ENCODE measurements around the gene CCR2.
"Not testable (repeated sequence)": the region's sequence is repeated elsewhere in the genome, so short reads cannot be mapped to it uniquely, and the experiment has no call there.

Gene CCR2

GRCh38 chr3:46353647-46354410, at the start of gene CCR2:
CCR2 (plus strand) TSS chr3:46354111; CDS start chr3:46357528, 3,417 bp downstream.
- no peak for DNase-seq

- DNase-seq, result no peak
Observed at GRCh38 chr3:46304739-46305138, 49.2 kb upstream of the CCR2 start.

GRCh38 chr3:46312991-46313390, 40.9 kb upstream of the CCR2 start:
- DNase-seq, result no peak

- no peak for DNase-seq
Observed at GRCh38 chr3:46314517-46314916, 39.4 kb upstream of the CCR2 start.

GRCh38 chr3:46316206-46316605, 37.7 kb upstream of the CCR2 start:
- no peak for DNase-seq

GRCh38 chr3:46318207-46318927, 35.5 kb upstream of the CCR2 start:
- DNase-seq, result no peak

- DNase-seq, result no peak
Observed at GRCh38 chr3:46321461-46322104, 32.3 kb upstream of the CCR2 start.

GRCh38 chr3:46324036-46324435, 29.9 kb upstream of the CCR2 start:
- no peak for DNase-seq

- no peak for DNase-seq
Observed at GRCh38 chr3:46325645-46326300, 28.1 kb upstream of the CCR2 start.

- DNase-seq, result not testable (repeated sequence)
Observed at GRCh38 chr3:46330676-46331075, 23.2 kb upstream of the CCR2 start.

- no peak for DNase-seq
Observed at GRCh38 chr3:46334741-46335478, 19.0 kb upstream of the CCR2 start.

GRCh38 chr3:46335541-46335940, 18.4 kb upstream of the CCR2 start:
- DNase-seq, result no peak

- no peak for DNase-seq
Observed at GRCh38 chr3:46337911-46338310, 16.0 kb upstream of the CCR2 start.

GRCh38 chr3:46338840-46339239, 15.1 kb upstream of the CCR2 start:
- no peak for DNase-seq

- no peak for DNase-seq
Observed at GRCh38 chr3:46344476-46344875, 9.4 kb upstream of the CCR2 start.

- no peak for DNase-seq
Observed at GRCh38 chr3:46348823-46349482, 5.0 kb upstream of the CCR2 start.

- no peak for DNase-seq
Observed at GRCh38 chr3:46349484-46350261, 4.2 kb upstream of the CCR2 start.

GRCh38 chr3:46350262-46350565, 3.7 kb upstream of the CCR2 start:
- no peak for DNase-seq

GRCh38 chr3:46351646-46352045, 2.3 kb upstream of the CCR2 start:
- DNase-seq, result no peak

GRCh38 chr3:46353090-46353489, 821 bp upstream of the CCR2 start:
- DNase-seq, result no peak

GRCh38 chr3:46354478-46354877, 567 bp downstream of the CCR2 start:
- no peak for DNase-seq

All from activated CD4-positive, CD25-positive, alpha-beta regulatory T cell (primary cell).